Forelimb muscle (tissue), 1 donor: Measurements from ENCODE around the gene ABCC1. TPM values are rescaled to one million over a fixed set of nuclear protein-coding genes. Genes with fewer than 3 reads are reported as not detected.
"Not testable (repeated sequence)": the region's sequence is repeated elsewhere in the genome, so short reads cannot be mapped to it uniquely, and the experiment has no call there.

Experiments
- DNase-seq: peaks from one replicate; pipeline ENCODE4 v3.0.0-alpha.2; 2013; ENCODE audit warnings: low read depth
- polyA plus RNA-seq: library from polyadenylated mRNA; unstranded; fragments of 120-200 nt; gene quantifications from one replicate; pipeline ENCODE4 v1.2.1, GENCODE V29; 2013; ENCODE audit not compliant: insufficient read length

Gene ABCC1
- polyA plus RNA-seq, 1 donor, result 4.1 TPM

DNA sequence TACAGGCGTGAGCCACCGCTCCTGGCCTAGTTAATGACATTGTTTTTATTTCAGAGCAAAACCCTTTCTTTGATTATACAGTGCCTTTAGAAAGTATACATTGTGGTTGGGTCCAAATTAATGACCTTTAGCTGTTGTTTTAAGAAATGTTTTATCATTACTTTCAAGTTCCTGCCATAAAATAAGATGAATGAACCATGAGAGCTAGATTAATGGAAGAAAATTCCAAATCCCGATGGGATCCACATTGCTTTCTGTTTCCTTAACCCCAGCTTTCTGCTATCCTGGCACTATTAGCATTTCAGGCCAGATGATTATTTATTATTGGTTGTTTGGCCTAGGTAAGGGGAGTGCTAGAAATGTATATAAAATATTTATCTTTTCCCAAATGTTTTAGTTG, 131.7 kb downstream of the ABCC1 start:
- DNase-seq, result no peak

DNA sequence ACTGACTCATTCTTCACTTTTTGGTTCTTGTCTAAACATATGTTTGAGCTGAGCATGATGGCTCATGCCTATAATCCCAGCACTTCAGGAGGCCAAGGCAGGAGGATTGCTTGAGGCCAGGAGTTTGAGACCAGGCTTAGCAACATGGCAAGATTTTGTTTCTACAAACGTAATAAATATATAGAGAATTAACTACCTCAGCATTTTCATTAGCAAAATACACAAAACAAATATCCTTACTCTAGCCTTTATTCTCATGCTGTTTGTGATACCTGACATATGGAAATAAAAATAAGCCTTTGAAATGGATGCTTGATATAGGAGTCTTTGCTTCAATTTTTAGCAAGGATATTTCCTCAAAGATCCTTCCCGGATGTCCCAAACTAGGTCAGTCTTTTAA, 132.8 kb downstream of the ABCC1 start:
- no peak for DNase-seq

DNA sequence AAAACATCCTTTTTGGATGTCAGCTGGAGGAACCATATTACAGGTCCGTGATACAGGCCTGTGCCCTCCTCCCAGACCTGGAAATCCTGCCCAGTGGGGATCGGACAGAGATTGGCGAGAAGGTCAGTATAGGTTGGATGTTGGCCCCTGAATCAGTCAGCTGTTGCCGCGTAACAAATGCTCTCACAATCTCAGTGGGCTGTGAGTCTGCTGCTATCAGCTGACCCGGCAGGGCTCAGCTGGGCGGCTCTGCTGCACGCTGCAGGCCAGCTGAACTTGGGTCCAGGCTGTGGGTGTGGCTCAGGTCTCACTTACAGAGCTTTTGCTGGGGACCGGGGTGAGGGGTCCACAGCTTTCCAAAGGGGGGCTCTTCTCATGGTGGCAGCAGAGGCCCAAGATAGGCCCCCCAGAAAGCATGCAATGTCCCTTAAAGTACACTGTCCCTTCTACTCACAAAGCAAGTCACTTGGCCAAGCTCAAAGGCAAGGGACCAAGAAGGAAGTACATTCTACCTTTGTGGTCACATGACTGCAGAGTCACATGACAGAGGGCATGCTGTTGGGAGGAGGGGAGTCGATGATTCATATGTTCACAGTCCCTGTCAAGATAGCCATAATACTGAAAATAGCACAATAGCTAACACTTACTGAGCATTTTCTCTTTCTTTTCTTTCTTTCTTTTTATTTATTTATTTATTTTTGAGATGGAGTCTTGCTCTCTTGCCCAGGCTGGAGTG, 134.2 kb downstream of the ABCC1 start:
- no peak for DNase-seq

GRCh38 chr16:16084874-16085273, 135.5 kb downstream of the ABCC1 start:
- DNase-seq, result no peak

DNA sequence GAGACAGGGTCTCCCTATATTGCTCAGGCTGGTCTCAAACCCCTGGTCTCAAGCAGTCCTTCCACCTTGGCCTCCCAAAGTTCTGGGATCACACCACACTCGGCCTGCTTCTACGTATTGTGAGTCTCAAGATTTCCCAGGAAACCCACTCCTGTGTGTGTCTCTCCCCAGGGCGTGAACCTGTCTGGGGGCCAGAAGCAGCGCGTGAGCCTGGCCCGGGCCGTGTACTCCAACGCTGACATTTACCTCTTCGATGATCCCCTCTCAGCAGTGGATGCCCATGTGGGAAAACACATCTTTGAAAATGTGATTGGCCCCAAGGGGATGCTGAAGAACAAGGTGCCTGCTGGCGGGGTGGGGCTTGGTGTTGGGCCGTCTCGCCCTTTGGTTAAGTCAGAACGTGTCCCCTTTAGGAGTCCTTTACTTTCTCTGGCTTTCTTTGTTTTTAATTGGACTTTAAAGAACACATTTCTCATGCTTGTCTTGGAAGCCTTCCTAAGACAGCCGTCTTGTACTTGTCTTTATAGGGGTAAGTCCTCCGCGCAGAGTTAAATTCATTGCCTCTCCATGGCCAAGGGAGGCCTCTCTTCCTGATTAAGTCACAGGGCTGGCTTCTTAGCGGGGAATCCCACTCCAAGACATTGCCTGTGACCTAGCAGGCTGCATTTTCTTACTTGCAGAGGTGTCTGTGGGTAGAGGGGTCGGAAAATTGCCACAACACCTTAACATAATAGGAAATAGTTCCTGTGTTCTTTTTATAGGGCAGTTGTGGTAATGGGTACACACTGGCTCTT, 137.4 kb downstream of the ABCC1 start:
- no peak for DNase-seq

- no peak for DNase-seq
Measured at GRCh38 chr16:16090238-16090637, 140.8 kb downstream of the ABCC1 start.

- no peak for DNase-seq
Measured at GRCh38 chr16:16092925-16093627, 143.7 kb downstream of the ABCC1 start.

GRCh38 chr16:16093628-16094332, 144.4 kb downstream of the ABCC1 start:
- DNase-seq, result no peak

DNA sequence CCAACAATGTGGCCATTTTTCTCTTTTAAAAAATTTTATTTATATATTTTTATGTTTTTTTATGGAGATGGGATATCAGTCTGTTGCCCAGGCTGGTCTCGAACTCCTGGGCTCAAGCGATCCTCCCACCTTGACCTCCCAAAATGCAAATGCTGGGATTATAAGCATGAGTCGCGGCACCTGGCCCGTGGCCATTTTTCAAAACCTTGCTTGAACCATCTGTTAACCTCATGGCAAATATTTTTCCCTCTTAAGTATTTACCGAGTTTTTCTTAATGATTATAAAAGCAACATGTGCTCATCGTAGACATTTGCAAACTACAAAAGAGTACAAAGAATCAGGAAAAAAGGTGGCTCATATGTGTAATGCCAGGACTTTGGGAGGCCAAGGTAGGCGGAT, 146.2 kb downstream of the ABCC1 start:
- no peak for DNase-seq

- DNase-seq, result no peak
Measured at GRCh38 chr16:16096121-16096857, 146.9 kb downstream of the ABCC1 start.

- DNase-seq, result no peak
Measured at GRCh38 chr16:16096858-16097213, 147.4 kb downstream of the ABCC1 start.

GRCh38 chr16:16099320-16099719, 149.9 kb downstream of the ABCC1 start:
- DNase-seq, result no peak

- no peak for DNase-seq
Measured at GRCh38 chr16:16100631-16101030, 151.2 kb downstream of the ABCC1 start.

GRCh38 chr16:16101585-16101984, 152.2 kb downstream of the ABCC1 start:
- no peak for DNase-seq

- DNase-seq, result no peak
Measured at GRCh38 chr16:16102738-16103137, 153.3 kb downstream of the ABCC1 start.

DNA sequence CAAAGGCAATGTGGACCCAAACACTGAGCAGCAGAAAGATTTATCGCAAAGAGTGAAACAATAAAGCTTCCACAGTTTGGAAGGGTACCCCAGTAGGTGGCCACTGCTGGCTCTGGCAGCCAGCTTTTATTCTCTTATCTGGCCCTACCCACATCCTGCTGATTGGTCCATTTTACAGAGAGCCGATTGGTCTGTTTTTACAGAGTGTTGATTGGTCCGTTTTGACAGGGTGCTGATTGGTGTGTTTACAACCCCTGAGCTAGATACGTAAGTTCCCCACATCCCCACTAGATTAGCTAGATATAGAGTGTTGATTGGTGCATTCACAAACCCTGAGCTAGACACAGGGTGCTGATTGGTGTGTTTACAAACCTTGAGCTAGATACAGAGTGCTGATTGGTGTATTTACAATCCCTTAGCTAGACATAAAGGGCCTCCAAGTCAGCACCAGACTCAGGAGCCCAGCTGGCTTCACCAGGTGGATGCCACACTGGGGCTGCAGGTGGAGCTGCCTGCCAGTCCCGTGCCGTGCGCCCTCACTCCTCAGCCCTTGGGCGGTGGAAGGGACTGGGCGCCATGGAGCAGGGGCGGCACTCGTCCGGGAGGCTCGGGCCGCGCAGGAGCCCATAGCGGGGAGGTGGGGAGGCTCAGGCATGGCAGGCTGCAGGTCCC, 154.9 kb downstream of the ABCC1 start:
- not testable (repeated sequence) for DNase-seq

GRCh38 chr16:16104804-16105141, 155.4 kb downstream of the ABCC1 start:
- DNase-seq, result not testable (repeated sequence)

GRCh38 chr16:16105646-16106045, 156.2 kb downstream of the ABCC1 start:
- no peak for DNase-seq

- DNase-seq, result no peak
Measured at GRCh38 chr16:16106466-16106865, 157.1 kb downstream of the ABCC1 start.

DNA sequence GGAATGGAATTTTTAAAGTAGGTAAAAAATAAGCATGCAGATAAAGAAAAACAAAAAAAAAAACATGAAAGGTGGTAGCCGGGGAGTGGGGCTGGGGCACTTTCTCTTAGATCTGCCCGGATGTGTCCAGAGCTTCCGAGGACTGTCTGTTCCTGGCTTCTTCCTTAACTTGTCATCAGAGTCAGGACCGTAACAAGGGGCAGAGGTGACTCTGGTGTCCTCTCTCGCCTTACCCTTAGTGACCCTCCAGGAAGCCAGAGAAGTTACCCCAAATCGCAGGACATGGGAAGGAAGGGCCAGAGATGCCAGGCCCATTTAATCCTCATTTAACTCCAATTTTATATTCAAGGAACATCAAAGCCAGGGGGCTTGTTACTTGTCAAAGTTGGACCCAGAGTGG, 158.4 kb downstream of the ABCC1 start:
- no peak for DNase-seq

DNA sequence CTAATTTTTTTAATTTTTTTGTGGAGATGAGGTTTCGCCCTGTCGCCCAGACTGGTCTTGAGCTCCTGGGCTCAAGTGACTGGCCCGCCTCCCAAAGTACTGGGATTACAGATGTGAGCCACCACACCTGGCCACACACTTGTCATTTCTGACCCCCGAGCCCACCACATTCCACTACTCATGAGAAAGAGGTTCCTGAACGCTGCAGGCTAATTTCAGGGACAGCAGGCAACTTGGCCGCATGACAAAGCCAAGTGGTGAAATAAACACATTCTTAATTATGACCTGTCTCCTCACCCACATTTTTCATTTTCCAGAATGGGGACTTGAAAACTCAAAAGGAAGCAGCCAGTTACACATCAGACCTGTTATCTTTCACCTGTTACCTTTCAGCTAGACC, 159.3 kb downstream of the ABCC1 start:
- DNase-seq, result no peak
